HG03060 (cell line): ENCODE results near the gene DIDO1.

Source experiments
- ATAC-seq: cut with Tn5 transposase; IDR thresholded peaks from one replicate; pipeline ENCODE4 v1.9.1; 2021; ENCODE audit warnings: low read depth, moderate number of reproducible peaks; ENCODE audit not compliant: unreplicated experiment

The DIDO1 gene

GRCh38 chr20:62914436-62914835 is 11.9 kb downstream of the DIDO1 start:
- no peak for ATAC-seq

- ATAC-seq, result no peak
Measured at GRCh38 chr20:62913043-62913630, 13.2 kb downstream of the DIDO1 start.

GRCh38 chr20:62911701-62912280 is 14.5 kb downstream of the DIDO1 start:
- no peak for ATAC-seq

- no peak for ATAC-seq
Measured at GRCh38 chr20:62910777-62911497, 15.4 kb downstream of the DIDO1 start.

DNA sequence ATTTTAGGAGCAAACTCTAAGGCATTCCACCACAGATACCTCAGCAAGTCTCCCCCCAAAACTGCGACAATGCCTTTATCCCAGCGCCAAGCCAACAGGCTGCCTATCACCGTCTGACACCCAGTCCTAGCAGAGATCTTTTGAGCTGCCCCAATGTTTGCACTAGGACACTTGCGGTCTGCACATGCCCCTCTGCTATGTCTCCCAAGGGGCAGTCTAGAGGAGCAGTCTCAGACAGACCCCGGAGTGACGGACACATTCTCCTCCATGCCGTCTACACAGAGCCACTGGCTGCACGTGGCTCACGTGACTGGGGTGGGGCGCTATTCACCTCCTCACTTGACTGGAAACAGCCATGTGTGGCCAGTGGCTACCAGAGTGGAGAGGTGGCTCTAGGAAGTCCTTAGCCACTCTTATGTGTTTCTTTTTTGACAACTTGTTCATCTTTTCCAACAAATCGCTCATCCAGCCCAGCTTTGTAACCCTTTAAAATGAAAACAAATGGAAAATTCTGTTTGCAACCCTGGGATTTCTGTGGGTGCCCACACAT is 16.0 kb downstream of the DIDO1 start:
- no peak for ATAC-seq

- no peak for ATAC-seq
Measured at GRCh38 chr20:62908971-62909791, 17.1 kb downstream of the DIDO1 start.

GRCh38 chr20:62907384-62908317 is 18.7 kb downstream of the DIDO1 start:
- no peak for ATAC-seq

DNA sequence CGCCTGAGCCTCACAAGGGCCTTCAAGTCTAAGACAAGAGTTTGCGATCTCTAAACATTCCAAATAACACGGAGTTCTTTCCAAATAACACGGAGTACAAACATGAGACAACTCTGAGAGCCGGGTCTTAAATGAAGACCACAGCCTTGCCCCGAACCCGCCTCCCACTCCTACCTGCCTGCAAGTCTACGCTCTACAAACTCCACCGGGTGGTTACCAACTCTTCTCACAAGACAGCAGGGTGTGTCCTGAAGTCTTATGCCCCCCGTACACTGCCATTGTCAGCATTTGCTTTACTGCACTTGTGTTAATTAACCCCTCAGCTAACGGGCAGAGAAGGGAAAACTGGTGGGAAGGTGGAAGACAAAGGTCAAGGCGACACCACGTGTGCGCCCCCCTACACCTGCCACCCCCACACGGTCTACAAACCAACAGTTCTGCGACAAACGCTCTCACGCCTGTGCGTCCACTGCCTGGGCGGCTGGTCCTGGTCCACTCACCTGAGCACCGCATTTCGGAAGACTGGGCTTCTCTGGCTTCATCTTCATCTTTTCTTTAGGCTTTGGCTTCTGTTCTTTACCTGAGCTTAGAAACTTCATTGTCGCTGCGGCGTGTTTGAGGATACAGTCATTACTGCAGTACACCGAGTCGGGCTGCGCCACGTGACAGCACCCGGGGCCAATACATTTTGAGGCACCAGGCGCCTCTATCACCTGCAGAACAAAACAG is 19.5 kb downstream of the DIDO1 start:
- no peak for ATAC-seq

DNA sequence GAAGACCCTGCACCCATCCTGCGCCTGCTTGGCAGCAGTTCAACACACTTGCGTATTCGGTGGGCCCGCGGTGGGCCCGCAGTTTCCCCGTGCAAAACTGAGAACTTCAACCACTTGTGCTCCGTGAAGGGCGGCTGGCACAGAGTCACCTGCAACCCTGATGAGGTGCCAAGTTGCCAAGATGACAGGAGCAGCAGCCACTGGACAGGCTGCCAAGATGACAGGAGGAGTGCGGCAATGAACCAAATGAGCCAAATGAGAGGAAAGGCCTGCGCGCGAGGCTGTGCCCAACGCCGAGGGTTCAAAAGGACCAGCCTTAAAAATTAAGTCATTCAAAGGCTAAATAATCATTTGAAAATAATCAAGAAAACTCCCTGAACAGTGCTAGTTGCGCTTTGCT is 20.1 kb downstream of the DIDO1 start:
- no peak for ATAC-seq

GRCh38 chr20:62905536-62906117 is 20.7 kb downstream of the DIDO1 start:
- no peak for ATAC-seq

DNA sequence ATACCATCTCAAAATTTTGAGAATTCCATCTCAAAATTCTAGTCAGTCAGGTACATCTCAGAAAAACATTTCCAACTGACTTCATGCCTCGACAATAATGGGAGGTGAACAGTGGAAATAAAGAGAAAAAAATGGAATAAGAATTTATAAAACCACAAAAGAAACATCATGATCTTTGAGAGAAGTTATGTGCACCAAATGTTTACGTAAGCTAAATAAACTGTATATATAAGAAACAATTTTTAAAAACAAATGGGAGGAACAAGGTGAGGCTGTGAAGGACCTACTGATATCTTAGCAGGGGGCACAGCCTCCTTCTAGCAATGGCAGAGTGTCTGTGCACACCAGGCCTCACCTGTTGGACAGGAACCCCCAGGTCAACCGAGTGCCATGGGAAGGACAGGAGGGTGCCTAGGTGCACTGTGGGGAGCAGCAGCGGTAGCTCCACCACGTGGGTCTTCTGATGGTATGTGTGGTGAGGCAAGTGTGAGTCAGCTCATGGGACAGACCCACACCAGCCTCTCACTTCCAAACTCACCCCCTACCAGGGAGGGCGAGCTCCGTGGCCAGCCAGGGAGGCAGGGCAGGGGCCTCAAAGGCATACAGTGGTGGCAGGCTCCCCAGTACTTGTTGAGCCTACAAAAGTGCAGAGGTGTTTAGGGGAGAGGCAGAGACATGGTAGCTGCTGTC is 23.2 kb downstream of the DIDO1 start:
- ATAC-seq, result no peak

GRCh38 chr20:62901891-62902290 is 24.4 kb downstream of the DIDO1 start:
- no peak for ATAC-seq

DNA sequence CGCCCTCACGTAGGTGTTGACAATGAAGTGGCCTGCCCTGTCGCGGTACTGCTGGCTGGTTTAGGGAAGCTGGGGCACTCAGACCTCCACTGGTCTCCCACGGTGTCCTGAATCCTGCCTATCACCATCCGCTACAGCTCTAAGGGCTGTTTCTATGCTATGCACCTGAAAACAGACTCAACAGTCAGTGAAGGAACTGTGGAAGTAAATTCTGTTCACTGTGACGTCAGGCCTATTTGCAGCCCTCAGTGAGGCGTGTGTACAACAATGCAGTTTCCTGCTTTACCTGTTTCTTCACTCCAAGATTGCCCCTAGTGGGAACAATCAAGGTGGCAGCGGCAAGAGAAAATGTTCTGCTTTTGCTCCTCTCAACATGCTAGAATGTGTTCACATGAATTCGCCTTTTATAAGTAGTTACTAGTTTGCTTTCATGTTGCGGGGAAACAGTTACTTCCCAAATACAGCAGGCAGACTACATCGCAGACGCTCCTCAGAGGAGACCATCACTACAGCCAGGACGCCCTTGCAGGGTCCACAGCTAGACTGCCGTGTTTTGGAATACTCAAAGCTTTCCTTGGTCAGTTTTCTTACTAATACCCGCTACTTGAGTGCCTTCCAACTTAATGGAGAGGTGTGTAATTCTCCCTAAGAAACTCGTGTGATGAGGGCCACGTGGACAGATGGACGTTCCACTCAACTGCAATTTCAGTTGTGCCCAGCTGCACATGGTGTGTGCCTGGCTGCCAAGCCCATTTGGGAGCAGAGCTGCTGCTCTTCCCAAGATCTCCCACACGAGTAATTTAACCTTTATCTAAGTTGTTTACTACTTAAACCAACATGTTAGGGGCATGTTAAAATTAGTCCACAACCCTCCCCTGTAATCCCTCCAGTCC is 25.4 kb downstream of the DIDO1 start:
- ATAC-seq, result no peak

DNA sequence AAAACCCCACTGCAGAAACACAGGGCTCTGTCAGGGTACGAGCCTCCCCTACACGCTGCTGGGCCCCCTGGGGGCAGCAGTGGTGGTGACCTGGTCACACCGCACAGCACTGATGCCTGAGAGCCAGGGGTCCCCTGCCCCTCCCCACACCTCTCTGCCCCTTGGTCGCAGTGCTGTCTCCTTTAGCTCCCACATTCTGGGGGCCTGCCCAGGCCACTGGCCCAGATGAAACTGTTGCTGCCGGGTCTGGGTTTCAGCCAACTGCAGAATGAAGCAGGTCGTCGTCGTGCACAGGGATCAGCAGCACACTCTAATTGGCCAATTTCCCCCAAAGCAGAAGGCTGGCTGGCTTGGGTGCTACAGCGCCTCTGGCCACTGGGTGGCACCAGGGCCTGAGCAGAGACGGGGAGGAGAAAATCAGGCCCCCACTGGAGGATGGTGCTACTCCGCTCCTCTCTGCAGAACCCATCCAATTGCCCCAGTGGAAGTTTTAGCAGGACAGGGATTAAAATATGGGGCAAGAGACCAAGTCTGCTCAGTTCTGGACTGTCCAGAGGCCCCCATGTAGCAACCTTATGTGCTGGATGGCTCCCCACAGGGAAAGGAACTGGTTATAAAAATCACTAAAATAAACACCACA is 26.1 kb downstream of the DIDO1 start:
- ATAC-seq, result no peak

DNA sequence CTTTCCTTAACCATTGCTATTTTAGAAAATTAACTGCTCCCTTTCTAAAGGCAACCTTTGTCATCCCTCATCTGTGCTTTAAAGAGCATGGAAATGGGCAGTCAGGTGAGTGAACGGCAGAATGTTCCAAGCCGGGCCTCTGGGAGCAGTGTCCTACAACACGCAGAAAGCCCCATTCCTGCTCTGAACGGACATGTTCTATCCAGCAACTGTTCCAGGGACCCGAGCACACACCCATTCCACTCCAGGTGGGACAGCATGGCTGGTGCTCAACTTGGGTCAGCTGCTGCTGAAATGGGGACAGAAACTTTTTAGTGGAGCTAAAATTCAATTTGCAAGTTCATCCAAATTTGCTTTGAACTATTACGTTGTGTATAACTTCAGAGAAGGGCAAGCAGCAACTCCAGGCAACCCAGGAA is 26.7 kb downstream of the DIDO1 start:
- ATAC-seq, result no peak

- no peak for ATAC-seq
Measured at GRCh38 chr20:62898970-62899632, 27.2 kb downstream of the DIDO1 start.
